HepG2 (cell line): ENCODE data around the gene FLYWCH1. TPM values are rescaled to one million over a fixed set of nuclear protein-coding genes. Genes with fewer than 3 reads are reported as not detected.

Source experiments
- AHR ChIP-seq: IDR thresholded peaks from 2 replicates; pipeline ENCODE4 v1.6.1; 2018; ENCODE audit warnings: missing genetic modification reagents, missing compliant biosample characterization
- ARNTL ChIP-seq: sonication (generic); formaldehyde crosslinking; IDR thresholded peaks from 2 replicates; pipeline ENCODE4 v1.4.0; 2020; ENCODE audit warnings: mild to moderate bottlenecking, missing genetic modification reagents
- BCL6 ChIP-seq: IDR thresholded peaks from 2 replicates; pipeline ENCODE4 v1.6.1; 2016; ENCODE audit warnings: missing genetic modification reagents, missing compliant biosample characterization
- ELF1 ChIP-seq: sonication (generic); formaldehyde crosslinking; IDR thresholded peaks from 2 replicates; pipeline ENCODE4 v1.4.0; 2020; ENCODE audit warnings: missing genetic modification reagents
- FOSL2 ChIP-seq: sonication (generic); formaldehyde crosslinking; IDR thresholded peaks from 2 replicates; pipeline ENCODE4 v1.4.0; 2020; ENCODE audit warnings: missing genetic modification reagents
- GATAD1 ChIP-seq: IDR thresholded peaks from 2 replicates; pipeline ENCODE4 v1.6.1; 2016; ENCODE audit warnings: missing genetic modification reagents, missing compliant biosample characterization
- HNRNPL ChIP-seq: fragments of 200-400 bp; formaldehyde crosslinking; IDR thresholded peaks from 2 replicates; pipeline ENCODE4 v1.6.1; 2017; ENCODE audit warnings: mild to moderate bottlenecking, low read depth, low read length
- KAT8 ChIP-seq: IDR thresholded peaks from 2 replicates; pipeline ENCODE4 v1.6.1; 2016; ENCODE audit warnings: missing genetic modification reagents, missing compliant biosample characterization
- KDM5B ChIP-seq: sonication (generic); formaldehyde crosslinking; IDR thresholded peaks from 2 replicates; pipeline ENCODE4 v1.4.0; 2020; ENCODE audit warnings: missing genetic modification reagents, mild to moderate bottlenecking, borderline replicate concordance
- PCBP2 ChIP-seq: fragments of 200-400 bp; formaldehyde crosslinking; optimal IDR thresholded peaks from 2 replicates; pipeline ENCODE3; 2018; ENCODE audit warnings: low read length, low read depth; ENCODE audit not compliant: poor library complexity, severe bottlenecking
- PLSCR1 ChIP-seq: sonication (generic); formaldehyde crosslinking; IDR thresholded peaks from 2 replicates; pipeline ENCODE4 v1.5.0; 2020; ENCODE audit warnings: missing genetic modification reagents, mild to moderate bottlenecking, borderline replicate concordance
- RBFOX2 ChIP-seq: fragments of 200-400 bp; formaldehyde crosslinking; IDR thresholded peaks from 2 replicates; pipeline ENCODE4 v1.6.1; 2017; ENCODE audit warnings: low read depth, mild to moderate bottlenecking, low read length
- RXRB ChIP-seq: IDR thresholded peaks from 2 replicates; pipeline ENCODE4 v1.6.1; 2016; ENCODE audit warnings: borderline replicate concordance, missing genetic modification reagents, missing compliant biosample characterization
- SP1 ChIP-seq, 2 experiments: fragments of 450-650 bp in 1 of 2; sonication (generic) in 1 of 2; formaldehyde crosslinking in 1 of 2; IDR thresholded peaks; 2 replicates each; pipeline versions ENCODE4 v1.4.0 to v1.6.1; 2016 to 2020; ENCODE audit warnings: missing genetic modification reagents in 1 of 2
- SP140L ChIP-seq: sonication (generic); formaldehyde crosslinking; IDR thresholded peaks from 2 replicates; pipeline ENCODE4 v1.4.0; 2020; ENCODE audit warnings: missing genetic modification reagents, borderline replicate concordance
- ZNF367 ChIP-seq: sonication (generic); formaldehyde crosslinking; IDR thresholded peaks from 2 replicates; pipeline ENCODE4 v1.4.0; 2020; ENCODE audit warnings: missing genetic modification reagents, borderline replicate concordance
- ZNF549 ChIP-seq: sonication (generic); formaldehyde crosslinking; IDR thresholded peaks from 2 replicates; pipeline ENCODE4 v1.5.0; 2020; ENCODE audit warnings: missing genetic modification reagents
- ZNF577 ChIP-seq: sonication (generic); formaldehyde crosslinking; IDR thresholded peaks from 2 replicates; pipeline ENCODE4 v1.4.0; 2020; ENCODE audit warnings: mild to moderate bottlenecking, low read depth, missing genetic modification reagents, borderline replicate concordance
- ZNF670 ChIP-seq: sonication (generic); formaldehyde crosslinking; IDR thresholded peaks from 2 replicates; pipeline ENCODE4 v1.8.0; 2022; ENCODE audit warnings: mild to moderate bottlenecking, missing genetic modification reagents, borderline replicate concordance
- polyA plus RNA-seq, 8 experiments: library from polyadenylated mRNA; depleted of rRNA in 3 of 8; stranded (reverse) in 7 of 8; unstranded in 1 of 8; fragments of >200 nt; fragmentation: Illumina TruSeq in 4 of 8; extraction: Trizol in 4 of 8; gene quantifications; 2 replicates each; pipeline versions ENCODE4 v1.2.1 to v1.2.3, GENCODE V29; 2011 to 2016; ENCODE audit warnings: low read depth in 4 of 8, missing spikeins in 1 of 8, mixed read lengths in 1 of 8; ENCODE audit not compliant: insufficient read depth in 1 of 8
- total RNA-seq, 5 experiments: library from RNA; depleted of rRNA; stranded (reverse); fragments of >200 nt; fragmentation: Illumina TruSeq; extraction: Trizol; gene quantifications; 2 replicates each; pipeline ENCODE4 v1.2.3, GENCODE V29; 2016; ENCODE audit warnings: low read depth in 1 of 5
- TF ChIP-seq, protein P1 (sequence below): sonication (generic); formaldehyde crosslinking; IDR thresholded peaks from 2 replicates; pipeline ENCODE4 v1.5.0; 2020; ENCODE audit warnings: mild to moderate bottlenecking, missing genetic modification reagents
- TF ChIP-seq, protein P2 (sequence below): sonication (generic); formaldehyde crosslinking; IDR thresholded peaks from 2 replicates; pipeline ENCODE4 v1.5.1; 2020; ENCODE audit warnings: mild to moderate bottlenecking, missing genetic modification reagents, moderate library complexity
- TF ChIP-seq, protein P3 (sequence below): sonication (generic); formaldehyde crosslinking; IDR thresholded peaks from 2 replicates; pipeline ENCODE4 v1.4.0; 2020; ENCODE audit warnings: missing genetic modification reagents

Gene FLYWCH1
- total and polyA plus RNA-seq, 2 of the 13 experiments (the other 11 are each of a cell fraction or from before 2014, with no cell fraction given): 7.3 to 12.4 TPM

GRCh38 chr16:2905241-2905987, 6.3 kb upstream of the FLYWCH1 start (continued):
- TF ChIP-seq, protein P1, sequence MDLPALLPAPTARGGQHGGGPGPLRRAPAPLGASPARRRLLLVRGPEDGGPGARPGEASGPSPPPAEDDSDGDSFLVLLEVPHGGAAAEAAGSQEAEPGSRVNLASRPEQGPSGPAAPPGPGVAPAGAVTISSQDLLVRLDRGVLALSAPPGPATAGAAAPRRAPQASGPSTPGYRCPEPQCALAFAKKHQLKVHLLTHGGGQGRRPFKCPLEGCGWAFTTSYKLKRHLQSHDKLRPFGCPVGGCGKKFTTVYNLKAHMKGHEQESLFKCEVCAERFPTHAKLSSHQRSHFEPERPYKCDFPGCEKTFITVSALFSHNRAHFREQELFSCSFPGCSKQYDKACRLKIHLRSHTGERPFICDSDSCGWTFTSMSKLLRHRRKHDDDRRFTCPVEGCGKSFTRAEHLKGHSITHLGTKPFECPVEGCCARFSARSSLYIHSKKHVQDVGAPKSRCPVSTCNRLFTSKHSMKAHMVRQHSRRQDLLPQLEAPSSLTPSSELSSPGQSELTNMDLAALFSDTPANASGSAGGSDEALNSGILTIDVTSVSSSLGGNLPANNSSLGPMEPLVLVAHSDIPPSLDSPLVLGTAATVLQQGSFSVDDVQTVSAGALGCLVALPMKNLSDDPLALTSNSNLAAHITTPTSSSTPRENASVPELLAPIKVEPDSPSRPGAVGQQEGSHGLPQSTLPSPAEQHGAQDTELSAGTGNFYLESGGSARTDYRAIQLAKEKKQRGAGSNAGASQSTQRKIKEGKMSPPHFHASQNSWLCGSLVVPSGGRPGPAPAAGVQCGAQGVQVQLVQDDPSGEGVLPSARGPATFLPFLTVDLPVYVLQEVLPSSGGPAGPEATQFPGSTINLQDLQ (CRISPR knock-in tag): 0 out of 2 replicates have a peak, but pooled peaks have one; percentile 42
- no peak for TF ChIP-seq PCBP2
- peak; percentile 56 for TF ChIP-seq FOSL2
- TF ChIP-seq SP140L (CRISPR knock-in tag): no peak
- TF ChIP-seq RBFOX2: peak; percentile 99
- TF ChIP-seq, protein P2, sequence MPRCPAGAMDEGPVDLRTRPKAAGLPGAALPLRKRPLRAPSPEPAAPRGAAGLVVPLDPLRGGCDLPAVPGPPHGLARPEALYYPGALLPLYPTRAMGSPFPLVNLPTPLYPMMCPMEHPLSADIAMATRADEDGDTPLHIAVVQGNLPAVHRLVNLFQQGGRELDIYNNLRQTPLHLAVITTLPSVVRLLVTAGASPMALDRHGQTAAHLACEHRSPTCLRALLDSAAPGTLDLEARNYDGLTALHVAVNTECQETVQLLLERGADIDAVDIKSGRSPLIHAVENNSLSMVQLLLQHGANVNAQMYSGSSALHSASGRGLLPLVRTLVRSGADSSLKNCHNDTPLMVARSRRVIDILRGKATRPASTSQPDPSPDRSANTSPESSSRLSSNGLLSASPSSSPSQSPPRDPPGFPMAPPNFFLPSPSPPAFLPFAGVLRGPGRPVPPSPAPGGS: 0 out of 2 replicates have a peak, but pooled peaks have one; percentile 39
- no peak for TF ChIP-seq ZNF577 (CRISPR knock-in tag)
- peak; percentile 78 for TF ChIP-seq ELF1 (CRISPR knock-in tag)
- no peak for TF ChIP-seq ZNF549 (CRISPR knock-in tag)
- no peak for TF ChIP-seq HNRNPL
- peak; percentile 69 for TF ChIP-seq KAT8 (CRISPR knock-in tag)
- TF ChIP-seq ZNF670 (CRISPR knock-in tag): peak; percentile 72; the same call in 1 of the 2 replicates
- TF ChIP-seq RXRB (CRISPR knock-in tag): peak; percentile 60; the same call in 1 of the 2 replicates
- peak; percentile 51 for TF ChIP-seq KDM5B (CRISPR knock-in tag)
- no peak for TF ChIP-seq ARNTL (CRISPR knock-in tag)
- peak; percentile 92 for TF ChIP-seq SP1 (IDR thresholded peaks at IDR 0.05)
- TF ChIP-seq SP1 (CRISPR knock-in tag; IDR thresholded peaks at IDR 0.05): peak; percentile 93
- TF ChIP-seq ZNF367 (CRISPR knock-in tag): no peak
- TF ChIP-seq, protein P3, sequence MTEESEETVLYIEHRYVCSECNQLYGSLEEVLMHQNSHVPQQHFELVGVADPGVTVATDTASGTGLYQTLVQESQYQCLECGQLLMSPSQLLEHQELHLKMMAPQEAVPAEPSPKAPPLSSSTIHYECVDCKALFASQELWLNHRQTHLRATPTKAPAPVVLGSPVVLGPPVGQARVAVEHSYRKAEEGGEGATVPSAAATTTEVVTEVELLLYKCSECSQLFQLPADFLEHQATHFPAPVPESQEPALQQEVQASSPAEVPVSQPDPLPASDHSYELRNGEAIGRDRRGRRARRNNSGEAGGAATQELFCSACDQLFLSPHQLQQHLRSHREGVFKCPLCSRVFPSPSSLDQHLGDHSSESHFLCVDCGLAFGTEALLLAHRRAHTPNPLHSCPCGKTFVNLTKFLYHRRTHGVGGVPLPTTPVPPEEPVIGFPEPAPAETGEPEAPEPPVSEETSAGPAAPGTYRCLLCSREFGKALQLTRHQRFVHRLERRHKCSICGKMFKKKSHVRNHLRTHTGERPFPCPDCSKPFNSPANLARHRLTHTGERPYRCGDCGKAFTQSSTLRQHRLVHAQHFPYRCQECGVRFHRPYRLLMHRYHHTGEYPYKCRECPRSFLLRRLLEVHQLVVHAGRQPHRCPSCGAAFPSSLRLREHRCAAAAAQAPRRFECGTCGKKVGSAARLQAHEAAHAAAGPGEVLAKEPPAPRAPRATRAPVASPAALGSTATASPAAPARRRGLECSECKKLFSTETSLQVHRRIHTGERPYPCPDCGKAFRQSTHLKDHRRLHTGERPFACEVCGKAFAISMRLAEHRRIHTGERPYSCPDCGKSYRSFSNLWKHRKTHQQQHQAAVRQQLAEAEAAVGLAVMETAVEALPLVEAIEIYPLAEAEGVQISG (CRISPR knock-in tag): peak; percentile 76
- TF ChIP-seq PLSCR1 (CRISPR knock-in tag): no peak
- TF ChIP-seq AHR: peak; percentile 43; the same call in 1 of the 2 replicates
- TF ChIP-seq BCL6 (CRISPR knock-in tag): peak; percentile 43; the same call in 1 of the 2 replicates
- peak; percentile 66; the same call in 1 of the 2 replicates for TF ChIP-seq GATAD1 (CRISPR knock-in tag)
